Body of pancreas (tissue), 4 donors: ENCODE data around the gene MGMT. TPM values are rescaled to one million over a fixed set of nuclear protein-coding genes. Genes with fewer than 3 reads are reported as not detected.

Source experiments
- ATAC-seq: fragments of 150-250 bp; one replicate; pipeline ENCODE4 v1.9.1; 2016
- DNase-seq, 4 donors: peaks; one replicate each; pipeline ENCODE4 v3.0.0-alpha.2; 2019
- H3K27ac ChIP-seq, 4 donors: fragments of 200-600 bp; sonication (generic); 1 replicate in 3 of 4; 2 replicates in 1 of 4; pipeline versions ENCODE4 v1.5.1 to v1.6.1; 2016 to 2019; ENCODE audit warnings: mild to moderate bottlenecking in 1 of 4, mixed read lengths in 1 of 4, moderate library complexity in 1 of 4
- H3K27me3 ChIP-seq, 2 donors: fragments of 200-600 bp; sonication (generic); one replicate each; pipeline ENCODE4 v1.6.0; 2016; ENCODE audit warnings: mild to moderate bottlenecking in 1 of 2
- H3K36me3 ChIP-seq, 2 donors: fragments of 200-600 bp; sonication (generic); replicated peaks in 1 of 2; 2 replicates each; pipeline ENCODE4 v1.5.1; 2016; ENCODE audit warnings: low read depth in 2 of 2; ENCODE audit not compliant: insufficient read depth in 1 of 2
- H3K4me1 ChIP-seq: fragments of 200-600 bp; sonication (generic); one replicate; pipeline ENCODE4 v1.6.0; 2016
- H3K4me3 ChIP-seq, 2 donors: fragments of 200-600 bp; sonication (generic); 1 replicate in 1 of 2; 2 replicates in 1 of 2; pipeline ENCODE4 v1.5.1; 2016 to 2019
- H3K9me3 ChIP-seq, 3 donors: fragments of 200-600 bp; sonication (generic); 1 replicate in 2 of 3; 2 replicates in 1 of 3; pipeline ENCODE4 v1.5.1; 2016
- POLR2A ChIP-seq, 3 donors: fragments of 450-650 bp; IDR thresholded peaks; one replicate each; pipeline ENCODE4 v1.6.1; 2016; ENCODE audit warnings: antibody characterized with exemption in 3 of 3, mild to moderate bottlenecking in 2 of 3
- WGBS, 2 donors: methylation state at CpG; one replicate each; pipeline ENCODE4 v1.1.5; 2017; 5-methylcytosine and 5-hydroxymethylcytosine counted together
- intact Hi-C: fragments of 100-400 bp; cut with DNase I; formaldehyde crosslinking; loops from one replicate; pipeline ENCODE4 v1.15.1; 2023
- total RNA-seq, 2 donors: library from RNA; depleted of rRNA; stranded (reverse); fragments of >200 nt; gene quantifications; one replicate each; pipeline ENCODE4 v1.1.0, GENCODE V29; 2016
- TF ChIP-seq, protein P1 (sequence below), 7 experiments: fragments of 450-650 bp in 4 of 7; fragments of 200-600 bp in 3 of 7; sonication (generic) in 3 of 7; IDR thresholded peaks; one replicate each; pipeline ENCODE4 v1.5.1; 2016 to 2019; ENCODE audit warnings: antibody characterized with exemption in 7 of 7

Gene MGMT
- total RNA-seq, 2 donors from 2014 or later: 13.7 to 25.4 TPM

- no peak overlapping the region for H3K4me3 ChIP-seq
- DNase-seq (no peak), ATAC-seq (no peak)
- intact Hi-C loops: no loop called here
- TF ChIP-seq, protein P1, sequence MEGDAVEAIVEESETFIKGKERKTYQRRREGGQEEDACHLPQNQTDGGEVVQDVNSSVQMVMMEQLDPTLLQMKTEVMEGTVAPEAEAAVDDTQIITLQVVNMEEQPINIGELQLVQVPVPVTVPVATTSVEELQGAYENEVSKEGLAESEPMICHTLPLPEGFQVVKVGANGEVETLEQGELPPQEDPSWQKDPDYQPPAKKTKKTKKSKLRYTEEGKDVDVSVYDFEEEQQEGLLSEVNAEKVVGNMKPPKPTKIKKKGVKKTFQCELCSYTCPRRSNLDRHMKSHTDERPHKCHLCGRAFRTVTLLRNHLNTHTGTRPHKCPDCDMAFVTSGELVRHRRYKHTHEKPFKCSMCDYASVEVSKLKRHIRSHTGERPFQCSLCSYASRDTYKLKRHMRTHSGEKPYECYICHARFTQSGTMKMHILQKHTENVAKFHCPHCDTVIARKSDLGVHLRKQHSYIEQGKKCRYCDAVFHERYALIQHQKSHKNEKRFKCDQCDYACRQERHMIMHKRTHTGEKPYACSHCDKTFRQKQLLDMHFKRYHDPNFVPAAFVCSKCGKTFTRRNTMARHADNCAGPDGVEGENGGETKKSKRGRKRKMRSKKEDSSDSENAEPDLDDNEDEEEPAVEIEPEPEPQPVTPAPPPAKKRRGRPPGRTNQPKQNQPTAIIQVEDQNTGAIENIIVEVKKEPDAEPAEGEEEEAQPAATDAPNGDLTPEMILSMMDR (IDR thresholded peaks at IDR 0.05): no peak
- TF ChIP-seq POLR2A (IDR thresholded peaks at IDR 0.05): no peak
- no peak overlapping the region for H3K27ac ChIP-seq
- 72 to 88% methylated on average over 1 of the region's 1 CpG for WGBS, 2 donors
- H3K9me3 ChIP-seq: no peaks in the 10 kb centered on the region
- no peaks in the 10 kb centered on the region for H3K27me3 ChIP-seq
- no peaks in the 10 kb centered on the region for H3K36me3 ChIP-seq
- no peaks in the 10 kb centered on the region for H3K4me1 ChIP-seq
Observed at GRCh38 chr10:129683519-129683918, 216.5 kb downstream of the MGMT start.

DNA sequence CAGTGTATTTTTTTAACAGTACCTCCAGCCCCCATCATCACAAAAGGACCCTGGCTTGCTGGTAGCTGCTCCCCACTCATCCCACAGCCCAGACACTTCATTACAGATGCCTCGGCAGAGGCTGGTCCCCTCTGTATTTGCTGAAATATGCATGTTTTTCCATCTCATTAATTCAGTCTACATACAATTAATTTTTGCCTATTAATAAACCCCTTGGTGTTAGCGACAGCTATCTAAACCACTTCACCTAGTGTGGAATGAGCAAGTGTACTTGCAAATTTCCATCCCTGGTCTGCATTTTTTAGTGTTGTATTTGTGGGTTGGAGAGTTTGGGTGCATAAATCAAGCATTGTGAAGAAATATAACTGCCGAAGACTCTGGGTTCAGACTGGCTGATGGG, 216.9 kb downstream of the MGMT start:
- no peaks in the 10 kb centered on the region for H3K9me3 ChIP-seq
- H3K4me1 ChIP-seq: no peaks in the 10 kb centered on the region
- ATAC-seq (no peak), DNase-seq (no peak)
- no peak overlapping the region for H3K27ac ChIP-seq
- no peaks in the 10 kb centered on the region for H3K27me3 ChIP-seq
- intact Hi-C loops: no loop called here
- no peaks in the 10 kb centered on the region for H3K36me3 ChIP-seq
- TF ChIP-seq, protein P1 (IDR thresholded peaks at IDR 0.05): no peak
- H3K4me3 ChIP-seq: no peak overlapping the region
- 94 to 100% methylated on average over 3 of the region's 3 CpGs for WGBS, 2 donors

GRCh38 chr10:129685271-129685670, 218.2 kb downstream of the MGMT start:
- no peak for ATAC-seq
- H3K27me3 ChIP-seq: no peaks in the 10 kb centered on the region
- no peak overlapping the region for H3K4me3 ChIP-seq
- H3K36me3 ChIP-seq: no peaks in the 10 kb centered on the region
- WGBS, 2 donors: 91 to 92% methylated on average over 8 of the region's 8 CpGs
- no peaks in the 10 kb centered on the region for H3K4me1 ChIP-seq
- TF ChIP-seq, protein P1 (IDR thresholded peaks at IDR 0.05): no peak
- TF ChIP-seq POLR2A (IDR thresholded peaks at IDR 0.05): no peak
- H3K27ac ChIP-seq: no peak overlapping the region
- intact Hi-C loops: no loop called here
- no peaks in the 10 kb centered on the region for H3K9me3 ChIP-seq
- no peak for DNase-seq

DNA sequence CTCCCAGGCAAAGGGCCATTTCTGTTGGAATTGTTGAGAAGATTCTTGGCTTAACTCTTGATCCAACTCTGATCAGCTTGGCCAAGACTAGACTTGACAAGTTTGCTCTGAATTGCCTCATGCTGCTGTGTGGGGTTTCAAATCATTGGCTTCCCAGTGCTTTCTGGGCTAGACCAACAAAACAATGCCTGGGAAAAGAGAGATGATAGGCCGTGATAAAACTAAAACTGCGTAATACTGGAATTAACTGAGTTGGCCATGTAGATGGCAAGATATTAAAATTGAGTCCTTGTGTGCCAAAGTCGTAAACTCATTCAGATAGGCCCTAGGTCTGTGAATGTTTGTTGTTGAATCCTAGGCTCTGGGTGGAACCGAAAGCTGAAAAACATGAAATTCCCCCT, 222.6 kb downstream of the MGMT start:
- H3K27ac ChIP-seq: no peak overlapping the region
- no peak overlapping the region for H3K4me3 ChIP-seq
- no peaks in the 10 kb centered on the region for H3K9me3 ChIP-seq
- no peaks in the 10 kb centered on the region for H3K27me3 ChIP-seq
- intact Hi-C loops: no loop called here
- DNase-seq (no peak), ATAC-seq (no peak)
- TF ChIP-seq POLR2A (IDR thresholded peaks at IDR 0.05): no peak
- TF ChIP-seq, protein P1 (IDR thresholded peaks at IDR 0.05): no peak
- no peaks in the 10 kb centered on the region for H3K36me3 ChIP-seq
- WGBS, 2 donors: 87 to 91% methylated on average over 4 of the region's 4 CpGs
- no peaks in the 10 kb centered on the region for H3K4me1 ChIP-seq

GRCh38 chr10:129690248-129691070, 223.4 kb downstream of the MGMT start:
- H3K4me3 ChIP-seq: no peak overlapping the region
- no peak overlapping the region for H3K27ac ChIP-seq
- 83 to 84% methylated on average over 8 of the region's 8 CpGs for WGBS, 2 donors
- no peak for ATAC-seq
- no peaks in the 10 kb centered on the region for H3K9me3 ChIP-seq
- no peak for DNase-seq
- intact Hi-C loops: no loop called here
- no peaks in the 10 kb centered on the region for H3K4me1 ChIP-seq
- TF ChIP-seq, protein P1 (IDR thresholded peaks at IDR 0.05): no peak
- no peak for TF ChIP-seq POLR2A (IDR thresholded peaks at IDR 0.05)
- H3K27me3 ChIP-seq: no peaks in the 10 kb centered on the region
- no peaks in the 10 kb centered on the region for H3K36me3 ChIP-seq
